GM10248 (cell line): ENCODE measurements around the gene E2F2.

Source experiments
- CTCF ChIA-PET: fragments of 300-600 bp; sonication (Branson Sonifier 250); formaldehyde crosslinking; extraction: SDS; loops from one replicate; lab custom pipeline; 2021; ENCODE audit warnings: antibody characterized with exemption; lab: Yijun Ruan, JAX
- POLR2A ChIA-PET: fragments of 350-650 bp; sonication (Branson Sonifier 250); formaldehyde crosslinking; extraction: SDS; loops from one replicate; lab custom pipeline; 2020; ENCODE audit warnings: antibody characterized with exemption; lab: Yijun Ruan, JAX
- DNase-seq: peaks from one replicate; pipeline ENCODE4 v3.0.0; 2012; ENCODE audit errors: extremely low spot score
- TF ChIP-seq, protein P1 (sequence below): IDR thresholded peaks from 2 replicates; pipeline ENCODE4 v1.5.1; 2012; ENCODE audit warnings: mild to moderate bottlenecking, low read depth; ENCODE audit errors: extremely low read depth, missing control alignments, control extremely low read depth

E2F2 gene

DNA sequence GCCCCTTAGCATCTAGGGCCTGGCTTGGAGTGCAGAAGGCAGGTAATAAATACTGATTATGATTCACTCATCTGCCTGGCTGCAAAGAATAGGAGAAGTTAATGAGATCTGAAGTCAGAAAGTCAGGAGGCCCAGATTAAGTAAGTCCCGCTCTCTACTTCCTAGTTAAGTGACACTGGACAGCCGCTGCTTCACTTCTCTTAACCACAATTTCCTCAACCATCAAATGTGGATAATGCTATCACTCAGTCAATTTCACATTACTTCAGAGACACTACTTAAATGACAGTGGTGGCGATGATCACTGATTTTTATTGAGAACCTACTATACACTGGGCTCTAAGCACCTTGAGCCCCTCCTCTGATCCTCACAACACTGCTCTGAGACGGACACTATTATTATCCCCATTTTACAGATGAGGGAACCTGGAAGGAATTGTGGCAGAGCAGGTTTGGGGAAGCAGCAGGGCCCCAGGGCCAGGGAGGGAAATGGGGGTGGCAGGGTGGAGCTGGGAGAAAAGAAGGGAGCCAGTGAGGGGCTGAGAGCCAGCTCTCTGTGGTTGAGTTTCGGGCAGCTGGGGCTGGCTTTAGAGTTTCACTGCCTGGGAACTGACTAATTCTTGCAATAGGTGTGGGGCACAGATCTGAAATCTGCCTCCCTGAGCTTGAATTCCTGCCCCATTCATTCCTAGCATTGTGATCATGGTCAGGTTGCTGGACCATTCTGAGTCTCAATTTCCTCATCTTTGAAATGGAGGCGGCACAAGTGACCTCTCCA lies 2.4 kb upstream of the E2F2 start:
- ChIA-PET CTCF (interaction anchor here (0.9 to 28.7 kb wide), 5 partner anchors 12 to 104 kb away, joined by 3 to 508 read pairs (median 4); no protein-coding TSS in a partner anchor), POLR2A (no interaction called here)
- DNase-seq: no peak
- TF ChIP-seq, protein P1, sequence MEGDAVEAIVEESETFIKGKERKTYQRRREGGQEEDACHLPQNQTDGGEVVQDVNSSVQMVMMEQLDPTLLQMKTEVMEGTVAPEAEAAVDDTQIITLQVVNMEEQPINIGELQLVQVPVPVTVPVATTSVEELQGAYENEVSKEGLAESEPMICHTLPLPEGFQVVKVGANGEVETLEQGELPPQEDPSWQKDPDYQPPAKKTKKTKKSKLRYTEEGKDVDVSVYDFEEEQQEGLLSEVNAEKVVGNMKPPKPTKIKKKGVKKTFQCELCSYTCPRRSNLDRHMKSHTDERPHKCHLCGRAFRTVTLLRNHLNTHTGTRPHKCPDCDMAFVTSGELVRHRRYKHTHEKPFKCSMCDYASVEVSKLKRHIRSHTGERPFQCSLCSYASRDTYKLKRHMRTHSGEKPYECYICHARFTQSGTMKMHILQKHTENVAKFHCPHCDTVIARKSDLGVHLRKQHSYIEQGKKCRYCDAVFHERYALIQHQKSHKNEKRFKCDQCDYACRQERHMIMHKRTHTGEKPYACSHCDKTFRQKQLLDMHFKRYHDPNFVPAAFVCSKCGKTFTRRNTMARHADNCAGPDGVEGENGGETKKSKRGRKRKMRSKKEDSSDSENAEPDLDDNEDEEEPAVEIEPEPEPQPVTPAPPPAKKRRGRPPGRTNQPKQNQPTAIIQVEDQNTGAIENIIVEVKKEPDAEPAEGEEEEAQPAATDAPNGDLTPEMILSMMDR: no peak

DNA sequence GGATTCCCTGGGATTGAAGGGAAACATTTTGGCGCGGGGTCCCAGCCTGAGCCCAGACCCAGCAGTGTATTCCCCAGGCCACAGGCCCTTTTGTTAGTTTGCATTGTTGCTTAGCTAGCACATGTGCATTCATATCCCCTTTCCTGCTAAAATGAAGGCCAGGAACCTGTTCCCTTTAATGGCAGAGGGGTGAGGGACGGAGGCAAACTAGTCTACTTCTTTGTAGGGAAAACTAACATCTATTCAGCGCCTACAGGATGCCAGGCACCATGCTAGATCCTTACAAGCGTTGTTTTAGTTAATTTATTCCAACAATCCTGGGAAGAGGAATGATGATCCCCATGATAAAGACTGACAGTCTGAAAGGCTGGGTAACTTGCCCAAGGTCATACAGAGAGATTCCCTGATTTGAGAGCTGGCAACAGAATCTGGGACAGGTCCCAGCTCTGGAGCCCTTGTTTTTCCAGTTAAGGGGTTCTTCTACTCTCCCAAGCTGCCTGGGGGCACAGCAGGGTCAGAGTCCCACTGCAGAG lies 595 bp upstream of the E2F2 start:
- no peak for DNase-seq
- POLR2A ChIA-PET: no interaction called here
- CTCF ChIA-PET: interaction anchor here (0.9 to 28.7 kb wide), 9 partner anchors 7 to 125 kb away, joined by 3 to 508 read pairs (median 11); no protein-coding TSS in a partner anchor
- TF ChIP-seq, protein P1: no peak

DNA sequence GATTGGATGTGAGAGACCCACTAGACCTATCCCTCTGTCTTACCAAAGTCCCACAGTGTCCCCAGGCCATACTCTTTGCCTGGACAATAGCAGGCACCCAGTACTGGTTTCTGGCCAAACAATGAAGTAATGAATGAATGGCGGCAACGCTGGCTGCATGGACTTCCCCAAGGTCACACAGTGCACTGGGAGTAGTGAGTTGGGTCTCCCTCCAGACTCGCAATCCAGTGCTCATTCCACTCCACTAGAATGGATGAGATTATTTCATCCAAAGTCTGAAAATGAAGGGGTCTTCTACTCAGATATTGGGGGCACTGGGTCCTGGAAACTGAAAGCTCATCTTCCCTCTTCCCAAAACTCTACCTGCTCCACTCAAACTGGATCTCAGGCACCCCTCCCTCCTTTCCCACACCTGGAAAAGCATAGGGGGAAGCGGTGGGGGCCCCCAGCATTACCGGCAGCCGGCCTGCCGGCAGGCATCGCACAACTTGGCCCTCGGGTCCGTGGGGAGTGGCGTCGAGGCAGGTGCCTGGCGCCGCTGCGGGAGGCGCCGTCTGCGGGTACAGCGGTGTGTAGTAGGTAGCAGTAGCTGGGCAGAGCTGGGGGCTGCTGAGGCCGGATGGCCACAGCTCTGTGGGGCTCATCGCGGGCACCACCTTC lies 816 bp downstream of the E2F2 start:
- ChIA-PET CTCF (interaction anchor here (1.5 to 28.7 kb wide), 7 partner anchors 8 to 108 kb away, joined by 4 to 508 read pairs (median 27); no protein-coding TSS in a partner anchor), POLR2A (no interaction called here)
- TF ChIP-seq, protein P1: no peak
- no peak for DNase-seq

DNA sequence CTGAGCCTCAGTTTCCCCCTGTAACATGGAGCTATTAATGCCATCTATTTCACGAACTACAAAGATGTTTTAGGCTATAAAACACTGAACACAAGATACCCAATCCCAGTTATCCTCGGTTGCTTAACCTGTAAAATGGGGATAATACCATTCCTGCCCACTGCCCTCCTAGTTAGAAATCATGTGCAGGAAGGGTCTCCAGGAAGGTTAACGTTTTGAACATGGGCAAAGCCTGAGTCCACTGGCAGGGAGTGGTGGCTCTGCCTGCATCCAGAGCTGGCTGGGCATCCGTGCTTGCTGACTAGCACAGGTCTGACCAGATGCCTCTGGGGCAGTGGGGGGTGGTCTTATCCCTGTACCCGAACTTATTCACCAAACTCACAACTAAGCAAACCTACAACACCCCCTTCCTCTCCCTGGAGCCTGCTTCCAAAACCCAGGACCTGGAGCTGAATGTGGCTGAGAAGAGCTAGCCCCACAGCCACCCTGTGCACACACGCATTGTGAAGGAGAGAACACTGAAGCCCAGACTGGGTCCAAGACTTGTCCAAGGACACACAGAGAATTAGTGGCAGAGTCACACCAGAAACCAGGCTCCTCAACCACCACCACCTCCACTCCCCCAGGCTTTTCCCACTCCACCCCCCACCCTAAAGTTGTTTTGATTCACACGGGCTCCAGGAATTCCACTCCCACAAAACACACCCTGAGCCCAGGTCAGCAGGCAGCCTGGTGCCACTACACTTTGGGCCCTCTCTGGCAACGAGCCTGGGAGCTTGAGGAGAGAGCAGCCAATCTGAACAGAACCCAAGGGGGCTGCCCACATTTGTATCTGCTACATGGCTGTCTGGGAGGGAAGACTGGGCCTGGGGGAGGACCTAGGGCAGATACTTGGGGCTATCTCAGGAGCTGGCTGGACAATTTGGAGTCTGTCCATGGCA lies 1.6 kb downstream of the E2F2 start:
- no peak for DNase-seq
- ChIA-PET CTCF (interaction anchor here (1.2 to 28.7 kb wide), 12 partner anchors 9 to 218 kb away, joined by 3 to 508 read pairs (median 5); partner anchors contain the start of gene RPL11), POLR2A (no interaction called here)
- TF ChIP-seq, protein P1: no peak

DNA sequence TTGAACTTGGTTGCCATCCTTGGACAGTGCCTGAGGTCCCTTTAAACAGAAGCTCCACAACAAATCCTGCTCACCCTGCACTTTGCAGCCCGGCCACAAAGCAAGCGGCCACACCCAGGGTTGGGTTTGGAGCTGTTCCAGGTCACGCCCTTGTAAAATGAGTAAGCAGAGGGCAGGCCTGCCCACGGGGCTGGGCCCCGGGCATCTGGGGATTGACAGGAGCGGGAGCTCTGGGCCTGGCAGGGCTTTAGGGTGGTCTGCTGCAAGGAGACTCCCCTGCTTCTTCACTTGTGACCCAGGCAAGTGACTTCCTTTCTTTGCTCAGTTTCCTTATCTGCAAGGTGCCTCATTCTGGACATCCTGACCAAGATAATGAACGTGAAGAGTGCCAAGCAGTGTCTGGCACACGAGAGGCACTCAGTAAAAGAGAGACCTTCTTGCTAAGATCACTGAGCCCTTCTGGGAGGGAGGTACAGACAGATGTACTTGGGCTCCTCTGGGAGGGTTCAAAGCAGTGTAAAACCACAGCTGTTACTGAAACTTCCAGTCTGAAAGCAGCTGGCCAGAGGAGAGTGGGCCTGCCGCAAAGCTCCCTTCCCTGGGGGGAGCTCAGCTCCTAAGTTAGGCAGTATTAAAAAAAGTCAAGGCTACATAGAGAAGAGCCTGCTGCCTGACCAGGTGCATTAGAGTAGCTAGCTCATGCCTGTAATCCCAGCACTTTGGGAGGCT lies 2.6 kb downstream of the E2F2 start:
- ChIA-PET CTCF (interaction anchor here (1.1 to 28.7 kb wide), 13 partner anchors 9 to 219 kb away, joined by 3 to 508 read pairs (median 5); partner anchors contain the start of gene RPL11), POLR2A (no interaction called here)
- TF ChIP-seq, protein P1: no peak
- peak; percentile 57 for DNase-seq
